CD4-positive, alpha-beta memory T cell (primary cell): ENCODE results near the gene FBXL2. TPM values are rescaled to one million over a fixed set of nuclear protein-coding genes. Genes with fewer than 3 reads are reported as not detected.

Source experiments
- CTCF ChIA-PET: fragments of 350-600 bp; sonication (Branson Sonifier 250); formaldehyde crosslinking; loops from one replicate; lab custom pipeline; 2021; ENCODE audit warnings: inconsistent platforms; ENCODE audit not compliant: partially characterized antibody; lab: Charles Lee
- POLR2A ChIA-PET: fragments of 350-600 bp; sonication (Branson Sonifier 250); formaldehyde crosslinking; loops from one replicate; lab custom pipeline; 2021; ENCODE audit not compliant: partially characterized antibody; lab: Charles Lee
- DNase-seq, 5 donors: peaks; one replicate each; pipeline versions ENCODE4 v3.0.0 to v3.0.0-alpha.2; 2020 to 2022; ENCODE audit warnings: mixed read lengths in 1 of 5
- H3K27ac ChIP-seq: one replicate; pipeline ENCODE4 v1.7.0; 2013; ENCODE audit warnings: low read depth, low read length
- H3K27me3 ChIP-seq: 2 replicates; pipeline ENCODE4 v1.7.0; 2013; ENCODE audit warnings: mild to moderate bottlenecking, low read length, moderate library complexity; ENCODE audit not compliant: insufficient read depth
- H3K36me3 ChIP-seq: 2 replicates; pipeline ENCODE4 v1.7.0; 2013; ENCODE audit warnings: mild to moderate bottlenecking, low read length, moderate library complexity; ENCODE audit not compliant: insufficient read depth
- H3K4me1 ChIP-seq: 2 replicates; pipeline ENCODE4 v1.7.0; 2013; ENCODE audit warnings: mild to moderate bottlenecking, low read length, moderate library complexity; ENCODE audit not compliant: insufficient read depth
- H3K4me3 ChIP-seq, 2 donors: one replicate each; pipeline ENCODE4 v1.7.0; 2013; ENCODE audit warnings: low read length in 2 of 2, mild to moderate bottlenecking in 1 of 2
- H3K9me3 ChIP-seq, 2 donors: one replicate each; pipeline ENCODE4 v1.7.0; 2013; ENCODE audit warnings: low read length in 2 of 2, control low read depth in 1 of 2; ENCODE audit not compliant: control insufficient read depth in 1 of 2
- H3K27ac Mint-ChIP-seq, 7 donors: one replicate each; pipeline ENCODE4 v1.8.0; 2020 to 2021; ENCODE audit warnings: mixed read lengths in 7 of 7, mild to moderate bottlenecking in 6 of 7, inconsistent platforms in 3 of 7, moderate library complexity in 3 of 7
- H3K27me3 Mint-ChIP-seq, 2 donors: one replicate each; pipeline ENCODE4 v1.8.0; 2020 to 2021; ENCODE audit warnings: mixed read lengths in 2 of 2
- H3K36me3 Mint-ChIP-seq, 2 donors: one replicate each; pipeline ENCODE4 v1.8.0; 2020 to 2021; ENCODE audit warnings: mixed read lengths in 2 of 2, inconsistent platforms in 1 of 2, mild to moderate bottlenecking in 1 of 2
- H3K4me1 Mint-ChIP-seq, 4 donors: one replicate each; pipeline ENCODE4 v1.8.0; 2020 to 2021; ENCODE audit warnings: mixed read lengths in 4 of 4, mild to moderate bottlenecking in 1 of 4
- H3K4me3 Mint-ChIP-seq, 8 donors: one replicate each; pipeline ENCODE4 v1.8.0; 2020 to 2021; ENCODE audit warnings: mixed read lengths in 8 of 8, mild to moderate bottlenecking in 7 of 8, moderate library complexity in 6 of 8, inconsistent platforms in 3 of 8
- H3K9me3 Mint-ChIP-seq, 8 donors: one replicate each; pipeline ENCODE4 v1.8.0; 2020 to 2021; ENCODE audit warnings: mixed read lengths in 8 of 8, mild to moderate bottlenecking in 5 of 8, inconsistent platforms in 3 of 8, moderate library complexity in 1 of 8
- intact Hi-C: fragments of 100-400 bp; cut with micrococcal nuclease; formaldehyde crosslinking; loops from one replicate; pipeline ENCODE4 v1.15.1; 2023
- polyA plus RNA-seq, 2 donors: library from polyadenylated mRNA; unstranded; fragments of 300-500 nt; fragmentation: Illumina TruSeq; gene quantifications; one replicate each; pipeline ENCODE4 v1.2.3, GENCODE V29; 2021
- total RNA-seq, 2 experiments: library from RNA; stranded (reverse); gene quantifications; one replicate each; pipeline ENCODE4 v1.2.3, GENCODE V29; 2021

FBXL2 gene
- total RNA-seq: not detected
- polyA plus RNA-seq: under 1 TPM in 1 of 2 donors, not detected in 1; 0.29 TPM

- intact Hi-C loops: no loop called here
- peaks cover 0 to 5% (median 0%) of the 10 kb centered on the region in 8 donors for H3K9me3 Mint-ChIP-seq
- Histone ChIP-seq H3K4me3 (no peak within 1 kb of the TSS), H3K4me1 (no peaks in the 10 kb centered on the region), H3K27ac (no peak within 1 kb of the TSS), H3K9me3 (no peaks in the 10 kb centered on the region), H3K36me3 (no peaks in the 10 kb centered on the region), H3K27me3 (no peaks in the 10 kb centered on the region)
- peaks cover 24 to 29% of the 10 kb centered on the region in 2 donors for H3K27me3 Mint-ChIP-seq
- peak in 1 of 5 donors; percentile 0 for DNase-seq
- no peak within 1 kb of the TSS for H3K27ac Mint-ChIP-seq
- peaks cover 0 to 3% (median 2%) of the 10 kb centered on the region in 4 donors for H3K4me1 Mint-ChIP-seq
- CTCF ChIA-PET: no interaction called here
- H3K36me3 Mint-ChIP-seq: peaks cover 0 to 3% of the 10 kb centered on the region in 2 donors
- H3K4me3 Mint-ChIP-seq: peak within 1 kb of the TSS; percentile 52 to 78 (median 66)
- POLR2A ChIA-PET: no interaction called here
These were observed at the start of gene FBXL2 for GRCh38 chr3:33277193-33277882. TSS of gene FBXL2 (plus strand) at chr3:33277442. CDS start at chr3:33277513, 71 bp downstream.

- peak overlapping the region in 1 of 7 donors; percentile 68 for H3K27ac Mint-ChIP-seq
- intact Hi-C loops: no loop called here
- no peaks in the 10 kb centered on the region for H3K9me3 ChIP-seq
- H3K4me1 Mint-ChIP-seq: no peaks in the 10 kb centered on the region
- H3K4me3 Mint-ChIP-seq: no peak overlapping the region
- no peaks in the 10 kb centered on the region for H3K4me1 ChIP-seq
- no peak for DNase-seq
- ChIA-PET POLR2A (no interaction called here), CTCF (no interaction called here)
- no peak overlapping the region for H3K4me3 ChIP-seq
- peaks cover 0 to 7% (median under 1%) of the 10 kb centered on the region in 8 donors for H3K9me3 Mint-ChIP-seq
- H3K27me3 ChIP-seq: no peaks in the 10 kb centered on the region
- no peaks in the 10 kb centered on the region for H3K36me3 Mint-ChIP-seq
- H3K27ac ChIP-seq: no peak overlapping the region
- peaks cover 15 to 27% of the 10 kb centered on the region in 2 donors for H3K27me3 Mint-ChIP-seq
- no peaks in the 10 kb centered on the region for H3K36me3 ChIP-seq
These were observed 48.2 kb upstream of the FBXL2 start for GRCh38 chr3:33229066-33229465.

GRCh38 chr3:33229947-33230346, 47.3 kb upstream of the FBXL2 start:
- peak overlapping the region in 1 of 7 donors; percentile 10 for H3K27ac Mint-ChIP-seq
- CTCF ChIA-PET: no interaction called here
- intact Hi-C loops: no loop called here

GRCh38 chr3:33231756-33232465, 45.3 kb upstream of the FBXL2 start:
- intact Hi-C loops: no loop called here
- H3K27ac Mint-ChIP-seq: no peak overlapping the region
- no peaks in the 10 kb centered on the region for H3K36me3 ChIP-seq
- H3K4me1 ChIP-seq: no peaks in the 10 kb centered on the region
- peaks cover 23 to 36% of the 10 kb centered on the region in 2 donors for H3K27me3 Mint-ChIP-seq
- ChIA-PET CTCF (no interaction called here), POLR2A (no interaction called here)
- peaks cover 0 to 8% (median under 1%) of the 10 kb centered on the region in 8 donors for H3K9me3 Mint-ChIP-seq
- H3K9me3 ChIP-seq: no peaks in the 10 kb centered on the region
- no peaks in the 10 kb centered on the region for H3K36me3 Mint-ChIP-seq
- no peak overlapping the region for H3K4me3 ChIP-seq
- H3K27ac ChIP-seq: no peak overlapping the region
- H3K27me3 ChIP-seq: no peaks in the 10 kb centered on the region
- no peak overlapping the region for H3K4me3 Mint-ChIP-seq
- no peak for DNase-seq
- no peaks in the 10 kb centered on the region for H3K4me1 Mint-ChIP-seq

More at GRCh38 chr3:33229947-33230346, 47.3 kb upstream of the FBXL2 start:
- Histone ChIP-seq H3K27ac (no peak overlapping the region), H3K4me1 (no peaks in the 10 kb centered on the region), H3K4me3 (no peak overlapping the region), H3K9me3 (no peaks in the 10 kb centered on the region), H3K27me3 (no peaks in the 10 kb centered on the region), H3K36me3 (no peaks in the 10 kb centered on the region)
- peaks cover 16 to 28% of the 10 kb centered on the region in 2 donors for H3K27me3 Mint-ChIP-seq
- no peaks in the 10 kb centered on the region for H3K4me1 Mint-ChIP-seq
- no peak overlapping the region for H3K4me3 Mint-ChIP-seq
- POLR2A ChIA-PET: no interaction called here
- no peak for DNase-seq
- peaks cover 0 to 8% (median under 1%) of the 10 kb centered on the region in 8 donors for H3K9me3 Mint-ChIP-seq
- no peaks in the 10 kb centered on the region for H3K36me3 Mint-ChIP-seq

GRCh38 chr3:33233884-33234283, 43.4 kb upstream of the FBXL2 start:
- no peaks in the 10 kb centered on the region for H3K4me1 Mint-ChIP-seq
- peaks cover 24 to 32% of the 10 kb centered on the region in 2 donors for H3K27me3 Mint-ChIP-seq
- ChIA-PET POLR2A (no interaction called here), CTCF (no interaction called here)
- no peak overlapping the region for H3K4me3 ChIP-seq
- H3K36me3 ChIP-seq: no peaks in the 10 kb centered on the region
- H3K36me3 Mint-ChIP-seq: no peaks in the 10 kb centered on the region
- no peaks in the 10 kb centered on the region for H3K27me3 ChIP-seq
- no peak for DNase-seq
- H3K27ac Mint-ChIP-seq: no peak overlapping the region
- H3K9me3 Mint-ChIP-seq: peaks cover 0 to 7% (median 3%) of the 10 kb centered on the region in 8 donors
- no peak overlapping the region for H3K4me3 Mint-ChIP-seq
- intact Hi-C loops: no loop called here
- H3K27ac ChIP-seq: no peak overlapping the region
- H3K4me1 ChIP-seq: no peaks in the 10 kb centered on the region
- H3K9me3 ChIP-seq: no peaks in the 10 kb centered on the region

- peaks cover 17 to 27% of the 10 kb centered on the region in 2 donors for H3K27me3 Mint-ChIP-seq
- no peaks in the 10 kb centered on the region for H3K4me1 Mint-ChIP-seq
These were observed 41.2 kb upstream of the FBXL2 start for GRCh38 chr3:33236005-33236404.

GRCh38 chr3:33237439-33237838, 39.8 kb upstream of the FBXL2 start:
- ChIA-PET CTCF (no interaction called here), POLR2A (no interaction called here)
- Mint-ChIP-seq H3K9me3 (peaks cover 0 to 13% (median 4%) of the 10 kb centered on the region in 8 donors), H3K27me3 (peaks cover 19 to 23% of the 10 kb centered on the region in 2 donors), H3K27ac (no peak overlapping the region), H3K36me3 (no peaks in the 10 kb centered on the region), H3K4me3 (no peak overlapping the region), H3K4me1 (no peaks in the 10 kb centered on the region)
- no peak for DNase-seq
- no peaks in the 10 kb centered on the region for H3K9me3 ChIP-seq
- H3K4me3 ChIP-seq: no peak overlapping the region
- no peaks in the 10 kb centered on the region for H3K4me1 ChIP-seq
- no peaks in the 10 kb centered on the region for H3K36me3 ChIP-seq
- H3K27ac ChIP-seq: no peak overlapping the region
- intact Hi-C loops: no loop called here
- no peaks in the 10 kb centered on the region for H3K27me3 ChIP-seq

More at GRCh38 chr3:33236005-33236404, 41.2 kb upstream of the FBXL2 start:
- DNase-seq: no peak
- intact Hi-C loops: no loop called here
- CTCF ChIA-PET: no interaction called here
- Histone ChIP-seq H3K36me3 (no peaks in the 10 kb centered on the region), H3K9me3 (no peaks in the 10 kb centered on the region), H3K27ac (no peak overlapping the region), H3K4me3 (no peak overlapping the region), H3K4me1 (no peaks in the 10 kb centered on the region), H3K27me3 (no peaks in the 10 kb centered on the region)
- H3K36me3 Mint-ChIP-seq: no peaks in the 10 kb centered on the region
- no peak overlapping the region for H3K4me3 Mint-ChIP-seq
- peaks cover 0 to 13% (median 4%) of the 10 kb centered on the region in 8 donors for H3K9me3 Mint-ChIP-seq
- POLR2A ChIA-PET: no interaction called here
- no peak overlapping the region for H3K27ac Mint-ChIP-seq
